GM23248 (cell line): Measurements from ENCODE around the gene AARS2.

Experiments
- EZH2 ChIP-seq: fragments of 200-600 bp; sonication (generic); IDR thresholded peaks from 2 replicates; pipeline ENCODE4 v1.6.1; 2018; ENCODE audit warnings: antibody characterized with exemption, mild to moderate bottlenecking; ENCODE audit not compliant: insufficient read depth, poor library complexity, severe bottlenecking
- EZH2phosphoT487 ChIP-seq: fragments of 200-600 bp; sonication (generic); IDR thresholded peaks from 2 replicates; pipeline ENCODE4 v1.6.1; 2018; ENCODE audit warnings: antibody characterized with exemption, moderate library complexity, mild to moderate bottlenecking, low read depth; ENCODE audit not compliant: insufficient read depth

- no peak for TF ChIP-seq EZH2phosphoT487
- TF ChIP-seq EZH2 = no peak
Observed at GRCh38 chr6:44266347-44266746, 46.8 kb downstream of the AARS2 start.
